GM18873 (cell line): ENCODE data around the gene SZT2.

Experiments
- ATAC-seq: cut with Tn5 transposase; IDR thresholded peaks from one replicate; pipeline ENCODE4 v1.9.1; 2021; ENCODE audit warnings: mild to moderate bottlenecking, moderate library complexity, moderate number of reproducible peaks; ENCODE audit not compliant: unreplicated experiment, low FRiP score

SZT2 gene

DNA sequence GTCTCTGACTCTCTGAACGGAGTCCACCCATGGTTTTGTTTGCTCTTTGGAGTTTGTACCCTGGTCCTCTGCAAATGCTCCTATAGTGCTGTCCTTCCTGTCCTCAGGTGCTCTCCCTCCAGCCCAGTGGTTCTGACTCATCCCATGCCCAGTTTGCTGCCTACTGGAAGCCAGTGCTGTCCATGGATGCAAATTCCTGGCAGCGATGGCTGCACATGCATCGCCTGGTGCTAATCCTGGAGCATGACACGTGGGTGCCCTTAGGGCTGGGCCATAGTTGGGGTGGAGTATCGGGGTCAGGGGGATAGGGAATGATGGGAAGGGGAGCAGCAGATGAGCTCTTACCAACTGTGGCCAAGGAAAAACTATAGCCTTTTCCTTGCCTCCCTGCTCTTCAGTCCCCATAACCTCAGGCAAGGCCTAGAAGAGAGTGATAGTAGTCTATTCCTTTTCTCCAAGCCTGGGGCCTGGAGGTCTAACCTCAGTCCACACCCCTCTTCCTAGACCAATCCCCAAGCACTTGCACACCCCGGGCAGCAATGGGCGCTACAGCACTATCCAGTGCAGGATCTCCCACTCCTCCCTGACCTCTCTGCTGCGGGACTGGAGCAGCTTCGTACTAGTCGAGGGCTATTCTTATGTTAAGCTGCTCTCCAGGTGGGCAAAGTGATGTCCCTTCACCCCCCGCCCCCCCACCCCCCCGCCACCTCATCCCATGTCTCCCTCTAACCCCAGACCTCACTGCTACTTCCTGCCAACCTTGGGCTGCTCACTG, 32.5 kb downstream of the SZT2 start:
- no peak for ATAC-seq

GRCh38 chr1:43422995-43423671, 33.4 kb downstream of the SZT2 start:
- ATAC-seq = no peak

- no peak for ATAC-seq
Observed at GRCh38 chr1:43423672-43424550, 34.2 kb downstream of the SZT2 start.

GRCh38 chr1:43425045-43425444, 35.3 kb downstream of the SZT2 start:
- ATAC-seq = no peak

DNA sequence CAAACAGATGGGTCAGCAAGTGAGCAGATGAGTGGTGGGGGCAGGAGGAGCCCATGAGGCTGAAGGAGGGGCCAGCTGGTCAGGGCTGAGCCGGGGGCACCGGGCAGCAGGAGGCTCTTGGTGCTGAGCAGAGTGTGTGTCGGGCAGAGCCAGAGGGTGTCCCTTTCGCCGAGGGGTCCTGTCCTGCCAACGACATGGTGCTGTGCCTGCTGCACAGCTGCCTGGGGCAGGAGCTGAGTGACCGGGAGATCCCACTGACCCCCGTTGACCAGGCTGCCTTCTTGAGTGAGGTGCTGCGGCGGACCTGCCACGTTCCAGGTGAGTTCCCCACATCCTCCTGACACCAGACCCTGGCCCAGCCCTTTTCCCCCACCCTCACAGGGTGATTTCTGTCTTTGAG, 36.5 kb downstream of the SZT2 start:
- ATAC-seq = no peak

DNA sequence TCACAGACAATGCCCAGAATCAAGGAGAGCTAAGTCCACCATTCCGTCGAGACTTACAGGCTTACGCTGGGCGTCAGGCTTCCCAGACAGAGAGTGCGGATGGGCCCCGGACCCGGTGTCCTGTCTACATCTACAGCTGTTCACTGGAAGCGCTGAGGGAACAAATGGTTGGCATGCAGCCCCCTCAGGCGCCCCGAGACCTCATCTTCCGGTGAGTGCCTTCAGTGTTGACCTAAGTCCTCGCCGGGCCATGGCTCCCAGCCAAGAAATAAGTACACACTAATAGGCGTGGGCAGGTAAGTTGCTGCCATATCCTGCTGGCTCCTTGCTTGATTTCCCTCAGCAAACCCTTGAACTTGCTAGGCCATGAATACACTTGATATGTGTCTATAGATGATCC, 37.8 kb downstream of the SZT2 start:
- no peak for ATAC-seq

DNA sequence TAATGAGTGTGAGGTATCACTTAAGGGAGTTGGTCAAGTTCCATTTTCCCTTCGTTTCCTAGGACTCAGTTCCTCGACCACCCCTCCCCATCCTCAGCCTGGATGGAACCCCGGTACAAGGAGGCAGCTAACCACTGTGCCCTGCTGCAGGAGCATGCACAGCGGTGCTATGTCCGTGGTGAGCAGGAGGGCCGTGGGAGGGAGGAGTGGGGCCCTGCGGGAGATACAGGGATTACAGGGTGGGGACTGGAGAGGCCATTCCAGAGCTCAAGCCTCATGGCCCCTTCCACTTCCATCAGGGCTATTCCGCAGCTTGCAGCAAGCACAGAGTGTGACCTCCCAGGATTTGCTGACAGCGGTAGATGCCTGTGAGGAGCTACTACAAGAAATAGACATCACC, 38.2 kb downstream of the SZT2 start:
- ATAC-seq = no peak

GRCh38 chr1:43430831-43431230, 41.1 kb downstream of the SZT2 start:
- ATAC-seq = no peak

DNA sequence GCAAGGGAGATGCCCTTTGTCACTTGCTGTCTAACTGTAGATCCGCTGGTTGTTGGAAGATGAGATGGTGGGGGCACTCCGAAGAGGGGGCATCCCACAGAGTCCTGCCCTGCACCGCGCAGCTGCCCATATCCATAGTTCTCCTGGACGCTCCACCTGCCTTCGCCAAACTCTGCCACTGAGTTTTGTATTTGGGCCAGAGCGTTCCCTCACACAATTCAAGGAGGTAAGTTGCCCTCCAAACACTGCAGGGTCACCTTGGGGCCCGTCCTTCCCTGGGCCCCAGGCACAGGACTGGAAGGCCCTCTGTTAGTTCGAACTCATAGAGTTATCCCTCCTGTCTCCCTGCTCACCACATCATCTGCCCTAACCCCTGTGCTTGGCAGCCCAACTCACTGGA, 42.0 kb downstream of the SZT2 start:
- no peak for ATAC-seq

- no peak for ATAC-seq
Observed at GRCh38 chr1:43432171-43432860, 42.6 kb downstream of the SZT2 start.

GRCh38 chr1:43432907-43433306, 43.2 kb downstream of the SZT2 start:
- no peak for ATAC-seq

DNA sequence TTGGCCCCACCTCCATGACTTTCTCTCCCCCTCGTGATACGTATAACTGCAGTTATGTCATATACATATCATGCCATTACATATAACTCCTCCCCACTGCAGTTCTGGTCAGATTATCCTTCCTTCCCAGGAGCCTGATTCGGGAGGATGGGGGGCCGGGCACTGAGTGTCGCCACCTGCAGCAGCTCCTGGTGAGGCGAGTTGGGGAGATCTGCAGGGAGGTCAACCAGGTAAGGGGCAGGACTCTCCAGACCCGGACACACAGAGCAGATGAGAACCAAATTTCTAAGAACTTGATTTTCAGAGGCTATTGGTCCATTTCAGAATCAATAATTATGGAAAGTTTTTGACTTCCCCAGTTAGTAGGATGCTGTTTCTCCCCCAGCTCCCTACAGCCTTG, 44.6 kb downstream of the SZT2 start:
- ATAC-seq = no peak

GRCh38 chr1:43435146-43436145, 45.7 kb downstream of the SZT2 start:
- ATAC-seq = no peak

DNA sequence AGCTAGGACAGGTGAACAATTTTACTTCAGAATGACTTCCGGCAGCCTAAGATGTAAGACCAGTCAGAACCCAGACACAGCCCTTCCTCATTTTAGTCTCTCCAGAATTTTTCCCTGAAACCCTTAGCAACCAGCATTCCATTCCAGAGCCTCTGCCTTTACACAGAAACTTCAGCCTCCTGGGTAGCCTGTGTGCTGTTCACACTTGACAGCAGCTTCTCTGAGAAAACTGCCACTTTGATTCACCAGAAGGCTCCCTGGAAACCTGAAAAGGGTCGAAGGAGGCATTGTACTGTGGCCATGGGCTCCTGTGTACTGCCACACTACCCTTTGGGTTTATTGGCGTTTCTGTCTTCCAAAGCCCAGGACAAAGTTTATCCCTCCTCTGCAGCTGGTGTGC, 46.7 kb downstream of the SZT2 start:
- ATAC-seq = no peak

GRCh38 chr1:43437031-43437973, 47.6 kb downstream of the SZT2 start:
- no peak for ATAC-seq

GRCh38 chr1:43438006-43438405, 48.3 kb downstream of the SZT2 start:
- no peak for ATAC-seq

- no peak for ATAC-seq
Observed at GRCh38 chr1:43438576-43438952, 48.9 kb downstream of the SZT2 start.

- no peak for ATAC-seq
Observed at GRCh38 chr1:43438953-43439581, 49.4 kb downstream of the SZT2 start.
